SK-N-SH (cell line): ENCODE results near the gene GABRG3. TPM values are rescaled to one million over a fixed set of nuclear protein-coding genes. Genes with fewer than 3 reads are reported as not detected.

ENCODE experiments used
- CTCF ChIA-PET: fragments of 300-600, 350-600 bp; formaldehyde crosslinking; extraction: SDS; loops from one replicate; lab custom pipeline; 2021; lab: Yijun Ruan, JAX
- POLR2A ChIA-PET: fragments of 350-600 bp; sonication (Branson Sonifier 250); formaldehyde crosslinking; extraction: SDS; loops from one replicate; lab custom pipeline; 2020; ENCODE audit warnings: antibody characterized with exemption, inconsistent platforms; lab: Yijun Ruan, JAX
- DNase-seq: peaks from one replicate; pipeline ENCODE4 v3.0.0; 2012
- H2AFZ ChIP-seq: fragments of 200-600 bp; sonication (generic); 2 replicates; pipeline ENCODE4 v1.8.1; 2016; ENCODE audit warnings: antibody characterized with exemption, mild to moderate bottlenecking, low read depth
- H3F3A ChIP-seq: fragments of 200-600 bp; sonication (generic); replicated peaks from 2 replicates; pipeline ENCODE3; 2016; ENCODE audit warnings: antibody characterized with exemption, mild to moderate bottlenecking; ENCODE audit not compliant: insufficient read depth
- H3K27ac ChIP-seq, 2 experiments: fragments of 200-500 bp in 1 of 2; fragments of 200-600 bp in 1 of 2; sonication (Bioruptor generic) in 1 of 2; sonication (generic), shearing (Covaris generic) in 1 of 2; 2 replicates each; pipeline versions ENCODE4 v1.5.1 to v1.6.1; 2014 to 2016; ENCODE audit warnings: low read depth in 2 of 2, inconsistent platforms in 1 of 2, low read length in 1 of 2, mild to moderate bottlenecking in 1 of 2, mixed read lengths in 1 of 2
- H3K27me3 ChIP-seq: fragments of 200-600 bp; sonication (generic), shearing (Covaris generic); 2 replicates; pipeline ENCODE4 v1.6.1; 2016; ENCODE audit warnings: mixed run types; ENCODE audit not compliant: insufficient read depth
- H3K36me3 ChIP-seq, 2 experiments: fragments of 200-500 bp in 1 of 2; fragments of 200-600 bp in 1 of 2; sonication (Bioruptor generic) in 1 of 2; sonication (generic) in 1 of 2; replicated peaks in 1 of 2; 2 replicates each; pipeline versions ENCODE3 to v1.5.1; 2014 to 2016; ENCODE audit warnings: low read length in 1 of 2, mild to moderate bottlenecking in 1 of 2; ENCODE audit not compliant: insufficient read depth in 2 of 2, control insufficient read depth in 1 of 2
- H3K4me1 ChIP-seq, 2 experiments: fragments of 200-500 bp in 1 of 2; fragments of 200-600 bp in 1 of 2; sonication (Bioruptor generic) in 1 of 2; sonication (generic), shearing (Covaris generic) in 1 of 2; 2 replicates each; pipeline versions ENCODE4 v1.5.1 to v1.6.1; 2014 to 2016; ENCODE audit warnings: low read depth in 1 of 2, low read length in 1 of 2, mixed run types in 1 of 2; ENCODE audit not compliant: insufficient read depth in 2 of 2, control insufficient read depth in 1 of 2
- H3K4me2 ChIP-seq: fragments of 200-600 bp; sonication (generic), shearing (Covaris generic); 2 replicates; pipeline ENCODE4 v1.6.1; 2017; ENCODE audit warnings: mixed run types
- H3K4me3 ChIP-seq, 2 experiments: fragments of 200-500 bp in 1 of 2; fragments of 200-600 bp in 1 of 2; sonication (Bioruptor generic) in 1 of 2; sonication (generic), shearing (Covaris generic) in 1 of 2; 2 replicates each; pipeline versions ENCODE4 v1.5.1 to v1.8.1; 2014 to 2016; ENCODE audit warnings: low read depth in 2 of 2, inconsistent platforms in 1 of 2, low read length in 1 of 2, mild to moderate bottlenecking in 1 of 2, mixed read lengths in 1 of 2, moderate library complexity in 1 of 2
- H3K79me2 ChIP-seq: fragments of 200-600 bp; sonication (generic); 2 replicates; pipeline ENCODE4 v1.8.1; 2017; ENCODE audit warnings: mild to moderate bottlenecking; ENCODE audit not compliant: insufficient read depth
- H3K9ac ChIP-seq: fragments of 200-600 bp; sonication (generic); 2 replicates; pipeline ENCODE4 v1.6.1; 2017; ENCODE audit warnings: mixed run types
- H3K9me2 ChIP-seq: fragments of 200-600 bp; sonication (generic); 2 replicates; pipeline ENCODE4 v1.6.1; 2017; ENCODE audit warnings: mixed run types
- H3K9me3 ChIP-seq: fragments of 200-600 bp; sonication (generic); 2 replicates; pipeline ENCODE4 v1.6.1; 2017; ENCODE audit warnings: mixed run types, mild to moderate bottlenecking, moderate library complexity
- H4K20me1 ChIP-seq: fragments of 200-600 bp; sonication (generic); 2 replicates; pipeline ENCODE4 v1.6.1; 2017; ENCODE audit warnings: mild to moderate bottlenecking, mixed run types; ENCODE audit not compliant: insufficient read depth
- EZH2phosphoT487 ChIP-seq: fragments of 200-600 bp; sonication (generic); IDR thresholded peaks from 2 replicates; pipeline ENCODE4 v1.6.1; 2017; ENCODE audit warnings: low read depth, mixed run types, mild to moderate bottlenecking, antibody characterized with exemption, moderate library complexity, borderline replicate concordance
- FOXJ3 ChIP-seq: sonication (generic); formaldehyde crosslinking; IDR thresholded peaks from 2 replicates; pipeline ENCODE4 v1.5.1; 2020; ENCODE audit warnings: mild to moderate bottlenecking, missing genetic modification reagents
- FOXM1 ChIP-seq: IDR thresholded peaks from 2 replicates; pipeline ENCODE4 v1.4.0; 2012; ENCODE audit warnings: low read depth, mild to moderate bottlenecking
- JUND ChIP-seq: IDR thresholded peaks from 2 replicates; pipeline ENCODE4 v1.4.0; 2012
- MXI1 ChIP-seq: IDR thresholded peaks from 2 replicates; pipeline ENCODE4 v1.6.1; 2012; ENCODE audit warnings: mild to moderate bottlenecking, low read depth, low read length, improper control_type of control experiment
- NFIC ChIP-seq: IDR thresholded peaks from 2 replicates; pipeline ENCODE4 v1.4.0; 2012; ENCODE audit warnings: borderline replicate concordance
- PBX3 ChIP-seq: IDR thresholded peaks from 2 replicates; pipeline ENCODE4; 2012
- RAD21 ChIP-seq: IDR thresholded peaks from 2 replicates; pipeline ENCODE4 v1.6.1; 2012; ENCODE audit warnings: mild to moderate bottlenecking, low read length
- REST ChIP-seq: IDR thresholded peaks from 2 replicates; pipeline ENCODE4 v1.6.1; 2012; ENCODE audit warnings: mild to moderate bottlenecking, low read depth, low read length, moderate library complexity
- RXRA ChIP-seq: IDR thresholded peaks from 2 replicates; pipeline ENCODE4 v1.4.0; 2012; ENCODE audit warnings: low read depth, mild to moderate bottlenecking, borderline replicate concordance
- SMC3 ChIP-seq: IDR thresholded peaks from 2 replicates; pipeline ENCODE4 v1.6.1; 2012; ENCODE audit warnings: low read depth, low read length, improper control_type of control experiment
- TAF1 ChIP-seq: IDR thresholded peaks from 2 replicates; pipeline ENCODE4 v1.6.1; 2012; ENCODE audit warnings: low read depth, mild to moderate bottlenecking, low read length, moderate library complexity, borderline replicate concordance
- TEAD4 ChIP-seq: IDR thresholded peaks from 2 replicates; pipeline ENCODE4 v1.4.0; 2012; ENCODE audit warnings: mild to moderate bottlenecking, borderline replicate concordance; ENCODE audit not compliant: insufficient read depth
- USF1 ChIP-seq: IDR thresholded peaks from 2 replicates; pipeline ENCODE4 v1.4.0; 2012; ENCODE audit warnings: low read depth, borderline replicate concordance
- USF2 ChIP-seq: fragments of 150-350 bp; IDR thresholded peaks from 2 replicates; pipeline ENCODE4 v1.6.1; 2017; ENCODE audit warnings: antibody characterized with exemption, low read length, low read depth, borderline replicate concordance
- YY1 ChIP-seq: IDR thresholded peaks from 2 replicates; pipeline ENCODE4 v1.4.0; 2012; ENCODE audit warnings: low read depth, mild to moderate bottlenecking
- WGBS: methylation state at CpG from one replicate; pipeline ENCODE4 v1.1.6; 2017; ENCODE audit warnings: low lambda C conversion rate; 5-methylcytosine and 5-hydroxymethylcytosine counted together
- polyA plus RNA-seq, 3 experiments: library from polyadenylated mRNA; depleted of rRNA; stranded (reverse); fragments of >200 nt; gene quantifications; 2 replicates each; pipeline ENCODE4 v1.2.3, GENCODE V29; 2012

GABRG3 gene
- polyA plus RNA-seq, 1 of the 3 experiments (the other 2 are of a cell fraction): not detected

- TF ChIP-seq USF2 (no peak), YY1 (no peak), RXRA (no peak), NFIC (no peak), TAF1 (no peak)
Observed at GRCh38 chr15:27383726-27384125, 412.7 kb downstream of the GABRG3 start (continued).

- no peak for DNase-seq
- ChIA-PET CTCF (interaction anchor here (1.0 to 1.1 kb wide), 2 partner anchors 13 to 17 kb away, joined by 3 read pairs; no protein-coding TSS in a partner anchor), POLR2A (no interaction called here)
- no peak for TF ChIP-seq RAD21
- no peak for TF ChIP-seq YY1
- TF ChIP-seq TEAD4: no peak
- no peak for TF ChIP-seq JUND
- TF ChIP-seq EZH2phosphoT487: no peak
- no peak for TF ChIP-seq PBX3
- TF ChIP-seq FOXM1: no peak
- TF ChIP-seq SMC3: no peak
- no peak for TF ChIP-seq FOXJ3
- no peak for TF ChIP-seq MXI1
- TF ChIP-seq REST: no peak
- no peak for TF ChIP-seq USF1
- TF ChIP-seq, all 33 proteins: peak for 0
- H3F3A ChIP-seq: no peaks in the 10 kb centered on the region
- no peaks in the 10 kb centered on the region for H3K36me3 ChIP-seq
- no peaks in the 10 kb centered on the region for H3K4me1 ChIP-seq
- H3K4me2 ChIP-seq: no peak overlapping the region
- H3K9me3 ChIP-seq: peaks cover 4% of the 10 kb centered on the region; the same call in 1 of the 2 replicates
- H3K27ac ChIP-seq: no peak overlapping the region
- no peak overlapping the region for H2AFZ ChIP-seq
- H3K9me2 ChIP-seq: no peaks in the 10 kb centered on the region
- H3K9ac ChIP-seq: no peak overlapping the region
- no peak overlapping the region for H3K4me3 ChIP-seq
- no peaks in the 10 kb centered on the region for H3K27me3 ChIP-seq
- WGBS: 25% methylated on average over 3 of the region's 3 CpGs
- H4K20me1 ChIP-seq: no peaks in the 10 kb centered on the region
- no peaks in the 10 kb centered on the region for H3K79me2 ChIP-seq
Observed at GRCh38 chr15:27392163-27392562, 421.2 kb downstream of the GABRG3 start.
